GM19035 (cell line): ENCODE measurements around the gene RNU6-1.

ENCODE experiments used
- ATAC-seq: cut with Tn5 transposase; IDR thresholded peaks from one replicate; pipeline ENCODE4 v1.9.1; 2021; ENCODE audit not compliant: unreplicated experiment

Gene RNU6-1

GRCh38 chr15:67839929-67840748, at the start of gene RNU6-1:
Gene RNU6-1, minus strand, starts transcription at chr15:67840045.
- peak; percentile 90 for ATAC-seq

- ATAC-seq: no peak
These were observed 47.9 kb upstream of the RNU6-1 start for GRCh38 chr15:67887776-67888175.

- ATAC-seq: no peak
These were observed 46.0 kb upstream of the RNU6-1 start for GRCh38 chr15:67885861-67886260.

GRCh38 chr15:67885175-67885523, 45.3 kb upstream of the RNU6-1 start:
- ATAC-seq: no peak

GRCh38 chr15:67884514-67885174, 44.8 kb upstream of the RNU6-1 start:
- no peak for ATAC-seq

GRCh38 chr15:67884009-67884408, 44.2 kb upstream of the RNU6-1 start:
- ATAC-seq: no peak

- no peak for ATAC-seq
These were observed 43.5 kb upstream of the RNU6-1 start for GRCh38 chr15:67883234-67883773.

- no peak for ATAC-seq
These were observed 42.8 kb upstream of the RNU6-1 start for GRCh38 chr15:67882487-67883233.

- ATAC-seq: no peak
These were observed 40.9 kb upstream of the RNU6-1 start for GRCh38 chr15:67880651-67881182.

- no peak for ATAC-seq
These were observed 39.7 kb upstream of the RNU6-1 start for GRCh38 chr15:67879440-67880129.

GRCh38 chr15:67878712-67879206, 38.9 kb upstream of the RNU6-1 start:
- ATAC-seq: no peak

- no peak for ATAC-seq
These were observed 33.9 kb upstream of the RNU6-1 start for GRCh38 chr15:67873777-67874176.

GRCh38 chr15:67870868-67871408, 31.1 kb upstream of the RNU6-1 start:
- ATAC-seq: no peak

- no peak for ATAC-seq
These were observed 29.9 kb upstream of the RNU6-1 start for GRCh38 chr15:67869701-67870100.

GRCh38 chr15:67865766-67866165, 25.9 kb upstream of the RNU6-1 start:
- ATAC-seq: no peak

GRCh38 chr15:67865331-67865730, 25.5 kb upstream of the RNU6-1 start:
- no peak for ATAC-seq

GRCh38 chr15:67863442-67863987, 23.7 kb upstream of the RNU6-1 start:
- peak; percentile 85 for ATAC-seq

GRCh38 chr15:67862750-67863441, 23.1 kb upstream of the RNU6-1 start:
- peak; percentile 25 for ATAC-seq

- no peak for ATAC-seq
These were observed 22.1 kb upstream of the RNU6-1 start for GRCh38 chr15:67861983-67862382.
